ENCODE data around the gene NSUN6.
"Not testable (repeated sequence)": the region's sequence is repeated elsewhere in the genome, so short reads cannot be mapped to it uniquely, and the experiment has no call there.

Gene NSUN6

GRCh38 chr10:18656724-18657123 lies 5.3 kb upstream of the NSUN6 start:
- Histone ChIP-seq H3K9ac (ENCODE audit: low read length) (no peak overlapping the region), H3K27me3 (ENCODE audit: control insufficient read depth, insufficient read depth, low read length) (no peaks in the 10 kb centered on the region), H3K9me3 (ENCODE audit: control insufficient read depth, low read length) (no peaks in the 10 kb centered on the region), H3K4me3 (ENCODE audit: low read length) (no peak overlapping the region), H3K36me3 (ENCODE audit: control insufficient read depth, insufficient read depth, low read length) (no peaks in the 10 kb centered on the region), H3K4me1 (ENCODE audit: control insufficient read depth, insufficient read depth, low read length) (no peaks in the 10 kb centered on the region)

GRCh38 chr10:18653112-18653511 lies 1.7 kb upstream of the NSUN6 start:
- Histone ChIP-seq H3K4me3 (ENCODE audit: low read length) (no peak overlapping the region), H3K36me3 (ENCODE audit: control insufficient read depth, insufficient read depth, low read length) (no peaks in the 10 kb centered on the region), H3K4me1 (ENCODE audit: control insufficient read depth, insufficient read depth, low read length) (no peaks in the 10 kb centered on the region), H3K9ac (ENCODE audit: low read length) (no peak overlapping the region), H3K9me3 (ENCODE audit: control insufficient read depth, low read length) (no peaks in the 10 kb centered on the region), H3K27me3 (ENCODE audit: control insufficient read depth, insufficient read depth, low read length) (no peaks in the 10 kb centered on the region)

- Histone ChIP-seq H3K27me3 (ENCODE audit: control insufficient read depth, insufficient read depth, low read length) (no peaks in the 10 kb centered on the region), H3K4me1 (ENCODE audit: control insufficient read depth, insufficient read depth, low read length) (no peaks in the 10 kb centered on the region), H3K36me3 (ENCODE audit: control insufficient read depth, insufficient read depth, low read length) (no peaks in the 10 kb centered on the region), H3K9ac (ENCODE audit: low read length) (peak overlapping the region; percentile 79), H3K4me3 (ENCODE audit: low read length) (peak overlapping the region; percentile 68), H3K9me3 (ENCODE audit: control insufficient read depth, low read length) (no peaks in the 10 kb centered on the region)
Observed at GRCh38 chr10:18650404-18650997, 886 bp downstream of the NSUN6 start.

- Histone ChIP-seq H3K9me3 (ENCODE audit: control insufficient read depth, low read length) (no peaks in the 10 kb centered on the region), H3K4me1 (ENCODE audit: control insufficient read depth, insufficient read depth, low read length) (no peaks in the 10 kb centered on the region)
Observed at GRCh38 chr10:18649364-18649959, 1.9 kb downstream of the NSUN6 start.

GRCh38 chr10:18647945-18648344 lies 3.4 kb downstream of the NSUN6 start:
- H3K9me3 ChIP-seq (ENCODE audit: control insufficient read depth, low read length): no peaks in the 10 kb centered on the region
- H3K9ac ChIP-seq (ENCODE audit: low read length): no peak overlapping the region
- no peaks in the 10 kb centered on the region for H3K4me1 ChIP-seq (ENCODE audit: control insufficient read depth, insufficient read depth, low read length)
- no peaks in the 10 kb centered on the region for H3K27me3 ChIP-seq (ENCODE audit: control insufficient read depth, insufficient read depth, low read length)
- no peak overlapping the region for H3K4me3 ChIP-seq (ENCODE audit: low read length)
- H3K36me3 ChIP-seq (ENCODE audit: control insufficient read depth, insufficient read depth, low read length): no peaks in the 10 kb centered on the region

More at GRCh38 chr10:18649364-18649959, 1.9 kb downstream of the NSUN6 start:
- Histone ChIP-seq H3K9ac (ENCODE audit: low read length) (no peak overlapping the region), H3K4me3 (ENCODE audit: low read length) (no peak overlapping the region), H3K36me3 (ENCODE audit: control insufficient read depth, insufficient read depth, low read length) (no peaks in the 10 kb centered on the region), H3K27me3 (ENCODE audit: control insufficient read depth, insufficient read depth, low read length) (no peaks in the 10 kb centered on the region)

GRCh38 chr10:18647151-18647550 lies 4.2 kb downstream of the NSUN6 start:
- no peaks in the 10 kb centered on the region for H3K36me3 ChIP-seq (ENCODE audit: control insufficient read depth, insufficient read depth, low read length)
- H3K4me3 ChIP-seq (ENCODE audit: low read length): no peak overlapping the region
- no peak overlapping the region for H3K9ac ChIP-seq (ENCODE audit: low read length)
- no peaks in the 10 kb centered on the region for H3K9me3 ChIP-seq (ENCODE audit: control insufficient read depth, low read length)
- no peaks in the 10 kb centered on the region for H3K27me3 ChIP-seq (ENCODE audit: control insufficient read depth, insufficient read depth, low read length)
- no peaks in the 10 kb centered on the region for H3K4me1 ChIP-seq (ENCODE audit: control insufficient read depth, insufficient read depth, low read length)

- peaks cover 14% of the 10 kb centered on the region for H3K4me1 ChIP-seq (ENCODE audit: control insufficient read depth, insufficient read depth, low read length)
- not testable (repeated sequence) for H3K4me3 ChIP-seq (ENCODE audit: low read length); H3K27me3 ChIP-seq (ENCODE audit: control insufficient read depth, insufficient read depth, low read length); H3K9me3 ChIP-seq (ENCODE audit: control insufficient read depth, low read length); H3K9ac ChIP-seq (ENCODE audit: low read length); H3K36me3 ChIP-seq (ENCODE audit: control insufficient read depth, insufficient read depth, low read length)
Observed at GRCh38 chr10:18639719-18640118, 11.7 kb downstream of the NSUN6 start.

- H3K36me3 ChIP-seq (ENCODE audit: control insufficient read depth, insufficient read depth, low read length); H3K9me3 ChIP-seq (ENCODE audit: control insufficient read depth, low read length); H3K9ac ChIP-seq (ENCODE audit: low read length); H3K4me3 ChIP-seq (ENCODE audit: low read length); H3K27me3 ChIP-seq (ENCODE audit: control insufficient read depth, insufficient read depth, low read length): not testable (repeated sequence)
- H3K4me1 ChIP-seq (ENCODE audit: control insufficient read depth, insufficient read depth, low read length): peaks cover 14% of the 10 kb centered on the region
Observed at GRCh38 chr10:18637400-18637799, 14.0 kb downstream of the NSUN6 start.

- Histone ChIP-seq H3K4me1 (ENCODE audit: control insufficient read depth, insufficient read depth, low read length) (peaks cover 14% of the 10 kb centered on the region), H3K36me3 (ENCODE audit: control insufficient read depth, insufficient read depth, low read length) (no peaks in the 10 kb centered on the region), H3K27me3 (ENCODE audit: control insufficient read depth, insufficient read depth, low read length) (no peaks in the 10 kb centered on the region), H3K9me3 (ENCODE audit: control insufficient read depth, low read length) (no peaks in the 10 kb centered on the region), H3K9ac (ENCODE audit: low read length) (no peak overlapping the region), H3K4me3 (ENCODE audit: low read length) (no peak overlapping the region)
Observed at GRCh38 chr10:18635995-18636394, 15.4 kb downstream of the NSUN6 start.

GRCh38 chr10:18632500-18632899 lies 18.9 kb downstream of the NSUN6 start:
- not testable (repeated sequence) for H3K4me1 ChIP-seq (ENCODE audit: control insufficient read depth, insufficient read depth, low read length); H3K36me3 ChIP-seq (ENCODE audit: control insufficient read depth, insufficient read depth, low read length); H3K27me3 ChIP-seq (ENCODE audit: control insufficient read depth, insufficient read depth, low read length); H3K9ac ChIP-seq (ENCODE audit: low read length); H3K9me3 ChIP-seq (ENCODE audit: control insufficient read depth, low read length); H3K4me3 ChIP-seq (ENCODE audit: low read length)

GRCh38 chr10:18627452-18628018 lies 23.9 kb downstream of the NSUN6 start:
- H3K9ac ChIP-seq (ENCODE audit: low read length): peak overlapping the region; percentile 72
- not testable (repeated sequence) for H3K27me3 ChIP-seq (ENCODE audit: control insufficient read depth, insufficient read depth, low read length); H3K4me1 ChIP-seq (ENCODE audit: control insufficient read depth, insufficient read depth, low read length); H3K4me3 ChIP-seq (ENCODE audit: low read length); H3K36me3 ChIP-seq (ENCODE audit: control insufficient read depth, insufficient read depth, low read length); H3K9me3 ChIP-seq (ENCODE audit: control insufficient read depth, low read length)

GRCh38 chr10:18625886-18626285 lies 25.5 kb downstream of the NSUN6 start:
- Histone ChIP-seq H3K9me3 (ENCODE audit: control insufficient read depth, low read length) (no peaks in the 10 kb centered on the region), H3K36me3 (ENCODE audit: control insufficient read depth, insufficient read depth, low read length) (no peaks in the 10 kb centered on the region), H3K9ac (ENCODE audit: low read length) (no peak overlapping the region), H3K4me3 (ENCODE audit: low read length) (no peak overlapping the region), H3K4me1 (ENCODE audit: control insufficient read depth, insufficient read depth, low read length) (no peaks in the 10 kb centered on the region), H3K27me3 (ENCODE audit: control insufficient read depth, insufficient read depth, low read length) (no peaks in the 10 kb centered on the region)
